PC-3 (cell line): ENCODE measurements around the gene RET. TPM values are rescaled to one million over a fixed set of nuclear protein-coding genes. Genes with fewer than 3 reads are reported as not detected.

ENCODE experiments used
- ATAC-seq: fragments of 200-7000 bp; cut with Tn5 transposase; 2 replicates; pipeline ENCODE4 v1.9.1; 2020; ENCODE audit warnings: mild to moderate bottlenecking, moderate library complexity
- BruUV-seq: library from RNA; stranded (reverse); fragments of 400-500 nt; replicated peaks from 2 replicates; lab custom pipeline; 2021; lab: Mats Ljungman, UMichigan
- CTCF ChIA-PET: fragments of 300-600 bp; sonication (Branson Sonifier 250); formaldehyde crosslinking; loops from one replicate; lab custom pipeline; 2022; ENCODE audit warnings: antibody characterized with exemption; lab: Charles Lee
- POLR2A ChIA-PET: fragments of 300-600 bp; sonication (Branson Sonifier 250); formaldehyde crosslinking; loops from one replicate; lab custom pipeline; 2022; ENCODE audit warnings: antibody characterized with exemption; ENCODE audit not compliant: unreplicated experiment; lab: Charles Lee
- DNase-seq: peaks from one replicate; pipeline ENCODE4 v3.0.0-alpha.2; 2015
- H2AFZ ChIP-seq: fragments of 300-600 bp; sonication (generic); 2 replicates; pipeline ENCODE4 v1.6.0; 2016; ENCODE audit warnings: antibody characterized with exemption, low read length
- H3F3A ChIP-seq: fragments of 300-600 bp; sonication (generic); one replicate; pipeline ENCODE4 v1.6.0; 2017; ENCODE audit warnings: antibody characterized with exemption, low read length, control low read depth, mild to moderate bottlenecking; ENCODE audit not compliant: unreplicated experiment
- H3K27ac ChIP-seq: fragments of 300-600 bp; sonication (generic); 2 replicates; pipeline ENCODE4 v1.5.1; 2016; ENCODE audit warnings: mild to moderate bottlenecking, low read length
- H3K27me3 ChIP-seq: fragments of 300-600 bp; sonication (generic); 2 replicates; pipeline ENCODE4 v1.6.1; 2016; ENCODE audit warnings: low read length, mixed read lengths
- H3K36me3 ChIP-seq: fragments of 300-600 bp; sonication (generic); 2 replicates; pipeline ENCODE4 v1.6.1; 2016; ENCODE audit warnings: low read depth, mixed run types, low read length, mixed read lengths
- H3K4me1 ChIP-seq: fragments of 300-600 bp; sonication (generic); 2 replicates; pipeline ENCODE4 v1.5.1; 2016; ENCODE audit warnings: low read length; ENCODE audit not compliant: insufficient read depth
- H3K4me2 ChIP-seq: fragments of 300-600 bp; sonication (generic); 2 replicates; pipeline ENCODE4 v1.6.0; 2016; ENCODE audit warnings: low read length
- H3K4me3 ChIP-seq: fragments of 300-600 bp; sonication (generic); 2 replicates; pipeline ENCODE4 v1.5.1; 2016; ENCODE audit warnings: mild to moderate bottlenecking, low read length, mixed read lengths
- H3K79me2 ChIP-seq: fragments of 300-600 bp; sonication (generic); 2 replicates; pipeline ENCODE4 v1.6.1; 2017; ENCODE audit warnings: low read length, mixed read lengths
- H3K9ac ChIP-seq: fragments of 300-600 bp; sonication (generic); 2 replicates; pipeline ENCODE4 v1.6.0; 2016; ENCODE audit warnings: mild to moderate bottlenecking, low read length
- H3K9me2 ChIP-seq: fragments of 300-600 bp; sonication (generic); replicated peaks from 2 replicates; pipeline ENCODE4 v1.6.1; 2016; ENCODE audit warnings: mixed run types, low read length, mixed read lengths
- H3K9me3 ChIP-seq: fragments of 300-600 bp; sonication (generic); 2 replicates; pipeline ENCODE4 v1.6.1; 2016; ENCODE audit warnings: low read length, mixed read lengths
- H4K20me1 ChIP-seq: fragments of 300-600 bp; sonication (generic); 2 replicates; pipeline ENCODE4 v1.6.1; 2016; ENCODE audit warnings: low read length, mixed read lengths
- EZH2 ChIP-seq: fragments of 300-600 bp; sonication (generic); IDR thresholded peaks from one replicate; pipeline ENCODE4 v1.6.1; 2017; ENCODE audit warnings: antibody characterized with exemption, mild to moderate bottlenecking, low read length; ENCODE audit not compliant: unreplicated experiment
- EZH2phosphoT487 ChIP-seq: fragments of 300-600 bp; sonication (generic); IDR thresholded peaks from 2 replicates; pipeline ENCODE4 v1.6.1; 2018; ENCODE audit warnings: mild to moderate bottlenecking, antibody characterized with exemption, low read length, borderline replicate concordance
- intact Hi-C: fragments of 100-400 bp; cut with micrococcal nuclease; formaldehyde crosslinking; loops from 2 replicates; pipeline ENCODE4 v1.9.0; 2023
- total RNA-seq: library from RNA; depleted of rRNA; stranded (reverse); fragments of >200 nt; gene quantifications from 2 replicates; pipeline ENCODE4 v1.2.3, GENCODE V29; 2014
- TF ChIP-seq, protein P1 (sequence below): fragments of 300-600 bp; sonication (generic); conservative IDR thresholded peaks from 2 replicates; pipeline ENCODE4 v1.5.1; 2017; ENCODE audit warnings: antibody characterized with exemption, low read depth, mild to moderate bottlenecking, low read length

RET gene
- total RNA-seq, 1 experiment from 2014 or later: not detected

- no peak overlapping the region for H3K4me2 ChIP-seq
- no peaks in the 10 kb centered on the region for H3F3A ChIP-seq
- H4K20me1 ChIP-seq: no peaks in the 10 kb centered on the region
- ChIA-PET POLR2A (no interaction called here), CTCF (no interaction called here)
- no TSS peak for BruUV-seq
- no peak for TF ChIP-seq EZH2phosphoT487
- TF ChIP-seq, protein P1, sequence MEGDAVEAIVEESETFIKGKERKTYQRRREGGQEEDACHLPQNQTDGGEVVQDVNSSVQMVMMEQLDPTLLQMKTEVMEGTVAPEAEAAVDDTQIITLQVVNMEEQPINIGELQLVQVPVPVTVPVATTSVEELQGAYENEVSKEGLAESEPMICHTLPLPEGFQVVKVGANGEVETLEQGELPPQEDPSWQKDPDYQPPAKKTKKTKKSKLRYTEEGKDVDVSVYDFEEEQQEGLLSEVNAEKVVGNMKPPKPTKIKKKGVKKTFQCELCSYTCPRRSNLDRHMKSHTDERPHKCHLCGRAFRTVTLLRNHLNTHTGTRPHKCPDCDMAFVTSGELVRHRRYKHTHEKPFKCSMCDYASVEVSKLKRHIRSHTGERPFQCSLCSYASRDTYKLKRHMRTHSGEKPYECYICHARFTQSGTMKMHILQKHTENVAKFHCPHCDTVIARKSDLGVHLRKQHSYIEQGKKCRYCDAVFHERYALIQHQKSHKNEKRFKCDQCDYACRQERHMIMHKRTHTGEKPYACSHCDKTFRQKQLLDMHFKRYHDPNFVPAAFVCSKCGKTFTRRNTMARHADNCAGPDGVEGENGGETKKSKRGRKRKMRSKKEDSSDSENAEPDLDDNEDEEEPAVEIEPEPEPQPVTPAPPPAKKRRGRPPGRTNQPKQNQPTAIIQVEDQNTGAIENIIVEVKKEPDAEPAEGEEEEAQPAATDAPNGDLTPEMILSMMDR: no peak
- no peak for TF ChIP-seq EZH2
- H3K79me2 ChIP-seq: no peaks in the 10 kb centered on the region
- H3K9ac ChIP-seq: no peak overlapping the region
- no peaks in the 10 kb centered on the region for H3K36me3 ChIP-seq
- H3K9me3 ChIP-seq: no peaks in the 10 kb centered on the region
- H2AFZ ChIP-seq: no peak overlapping the region
- no peaks in the 10 kb centered on the region for H3K9me2 ChIP-seq
- ATAC-seq (no peak), DNase-seq (no peak)
- H3K27me3 ChIP-seq: peaks cover 74% of the 10 kb centered on the region
- no peaks in the 10 kb centered on the region for H3K4me1 ChIP-seq
- H3K27ac ChIP-seq: no peak overlapping the region
- no peak overlapping the region for H3K4me3 ChIP-seq
- intact Hi-C loops: no loop called here
Observed at GRCh38 chr10:43060291-43060690, 16.6 kb upstream of the RET start.

GRCh38 chr10:43061331-43061730, 15.5 kb upstream of the RET start:
- TF ChIP-seq EZH2phosphoT487: no peak
- TF ChIP-seq, protein P1: no peak
- TF ChIP-seq EZH2: no peak
- no peak for ATAC-seq
- Histone ChIP-seq H4K20me1 (no peaks in the 10 kb centered on the region), H3K4me2 (no peak overlapping the region), H3K27ac (no peak overlapping the region), H2AFZ (no peak overlapping the region), H3F3A (no peaks in the 10 kb centered on the region), H3K9me2 (no peaks in the 10 kb centered on the region), H3K9me3 (no peaks in the 10 kb centered on the region), H3K27me3 (peaks cover 65% of the 10 kb centered on the region), H3K79me2 (no peaks in the 10 kb centered on the region), H3K36me3 (no peaks in the 10 kb centered on the region), H3K9ac (no peak overlapping the region), H3K4me1 (no peaks in the 10 kb centered on the region), H3K4me3 (no peak overlapping the region)
- no peak for DNase-seq
- CTCF ChIA-PET: no interaction called here
- BruUV-seq: no TSS peak
- intact Hi-C loops: no loop called here
- POLR2A ChIA-PET: no interaction called here

DNA sequence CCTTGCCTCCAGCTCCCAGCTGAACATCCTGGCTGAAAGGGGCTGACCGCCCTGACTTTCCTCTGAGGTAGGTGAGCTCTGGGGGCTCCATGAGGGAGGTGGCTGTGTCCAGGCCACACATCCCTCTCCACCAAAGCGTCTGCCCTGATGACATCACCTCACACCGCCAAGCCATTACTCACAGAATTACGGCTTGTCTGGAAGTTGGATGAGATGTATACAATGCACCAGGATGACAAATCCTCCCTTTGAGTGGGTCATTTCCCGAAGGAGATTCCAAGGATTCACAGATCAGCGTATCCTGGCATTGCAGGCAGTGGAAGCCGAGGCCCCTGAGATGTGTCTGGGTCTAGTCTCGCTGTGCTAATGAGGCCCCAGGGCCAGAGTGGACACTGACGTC, 15.1 kb upstream of the RET start:
- TF ChIP-seq, protein P1: no peak
- TF ChIP-seq EZH2 (no peak), EZH2phosphoT487 (no peak)
- intact Hi-C loops: no loop called here
- no peaks in the 10 kb centered on the region for H3K9me3 ChIP-seq
- H3K9ac ChIP-seq: no peak overlapping the region
- DNase-seq (peak; percentile 24), ATAC-seq (no peak)
- no peaks in the 10 kb centered on the region for H3K4me1 ChIP-seq
- CTCF ChIA-PET: no interaction called here
- H2AFZ ChIP-seq: no peak overlapping the region
- H4K20me1 ChIP-seq: no peaks in the 10 kb centered on the region
- BruUV-seq: no TSS peak
- peaks cover 61% of the 10 kb centered on the region for H3K27me3 ChIP-seq
- H3K36me3 ChIP-seq: no peaks in the 10 kb centered on the region
- no peak overlapping the region for H3K4me3 ChIP-seq
- POLR2A ChIA-PET: no interaction called here
- no peak overlapping the region for H3K27ac ChIP-seq
- H3K4me2 ChIP-seq: no peak overlapping the region
- no peaks in the 10 kb centered on the region for H3K9me2 ChIP-seq
- H3F3A ChIP-seq: no peaks in the 10 kb centered on the region
- no peaks in the 10 kb centered on the region for H3K79me2 ChIP-seq
